BLaER1 treated with 17β-estradiol and CSF1 and Interleukin-3, amounts not matched to agents 10 nM and 100 nM (cell line): Measurements from ENCODE around the gene ISYNA1.

Experiments used
- H3K27ac ChIP-seq, 11 experiments: shearing (Covaris generic); formaldehyde crosslinking; 2 replicates each; pipeline ENCODE4 v1.8.1; 2022
- H3K27me3 ChIP-seq, 11 experiments: shearing (Covaris generic); formaldehyde crosslinking; 2 replicates each; pipeline ENCODE4 v1.8.1; 2022
- H3K36me3 ChIP-seq, 11 experiments: shearing (Covaris generic); formaldehyde crosslinking; 2 replicates each; pipeline ENCODE4 v1.8.1; 2022
- H3K4me1 ChIP-seq, 10 experiments: shearing (Covaris generic); formaldehyde crosslinking; 2 replicates each; pipeline ENCODE4 v1.8.1; 2022
- H3K4me2 ChIP-seq, 11 experiments: shearing (Covaris generic); formaldehyde crosslinking; 2 replicates each; pipeline ENCODE4 v1.8.1; 2022
- H3K4me3 ChIP-seq, 10 experiments: shearing (Covaris generic); formaldehyde crosslinking; 2 replicates each; pipeline ENCODE4 v1.8.1; 2022
- H3K9ac ChIP-seq, 11 experiments: shearing (Covaris generic); formaldehyde crosslinking; 2 replicates each; pipeline ENCODE4 v1.8.1; 2022
- H3K9me3 ChIP-seq, 11 experiments: shearing (Covaris generic); formaldehyde crosslinking; replicated peaks in 1 of 11; 2 replicates each; pipeline ENCODE4 v1.8.1; 2022
- H4K20me1 ChIP-seq, 11 experiments: shearing (Covaris generic); formaldehyde crosslinking; 2 replicates each; pipeline ENCODE4 v1.8.1; 2022
- Cebpa-rat ChIP-seq, 11 experiments: shearing (Covaris generic); IDR thresholded peaks; 2 replicates each; pipeline ENCODE4 v1.8.1; 2022

ISYNA1 gene

GRCh38 chr19:18473706-18474087 is 35.8 kb upstream of the ISYNA1 start:
- TF ChIP-seq Cebpa-rat (IDR thresholded peaks at IDR 0.05): no peak
- peaks cover 50 to 100% (median 70%) of the 10 kb centered on the region in 10 experiments for H3K4me1 ChIP-seq
- peak overlapping the region in 6 of 11 experiments; percentile 94 to 98 (median 96); a peak in 10 of 22 replicates for H3K4me2 ChIP-seq
- H3K27ac ChIP-seq: peak overlapping the region in 10 of 11 experiments; percentile 22 to 99 (median 98); a peak in 16 of 22 replicates
- peak overlapping the region in 3 of 11 experiments; percentile 4 to 65 (median 52); a peak in 3 of 22 replicates for H3K9ac ChIP-seq
- peaks cover 0 to 16% (median 0%) of the 10 kb centered on the region in 11 experiments; a peak in 7 of 22 replicates for H3K9me3 ChIP-seq
- no peak overlapping the region for H3K4me3 ChIP-seq
- no peaks in the 10 kb centered on the region for H3K27me3 ChIP-seq
- peaks cover 15 to 65% (median 33%) of the 10 kb centered on the region in 11 experiments; a peak in 18 of 22 replicates for H4K20me1 ChIP-seq
- peaks cover 15 to 85% (median 43%) of the 10 kb centered on the region in 11 experiments; a peak in 21 of 22 replicates for H3K36me3 ChIP-seq

GRCh38 chr19:18473003-18473705 is 35.2 kb upstream of the ISYNA1 start:
- H3K4me3 ChIP-seq: no peak overlapping the region
- peaks cover 20 to 71% (median 38%) of the 10 kb centered on the region in 11 experiments; a peak in 18 of 22 replicates for H4K20me1 ChIP-seq
- peaks cover 0 to 15% (median 0%) of the 10 kb centered on the region in 11 experiments; a peak in 7 of 22 replicates for H3K9me3 ChIP-seq
- no peaks in the 10 kb centered on the region for H3K27me3 ChIP-seq
- peak overlapping the region in 9 of 11 experiments; percentile 5 to 99 (median 75); a peak in 14 of 22 replicates for H3K27ac ChIP-seq
- peak overlapping the region in 3 of 11 experiments; percentile 39 to 97 (median 96); a peak in 6 of 22 replicates for H3K4me2 ChIP-seq
- peaks cover 17 to 89% (median 43%) of the 10 kb centered on the region in 11 experiments; a peak in 21 of 22 replicates for H3K36me3 ChIP-seq
- no peak for TF ChIP-seq Cebpa-rat (IDR thresholded peaks at IDR 0.05)
- H3K4me1 ChIP-seq: peaks cover 45 to 100% (median 70%) of the 10 kb centered on the region in 10 experiments
- peak overlapping the region in 3 of 11 experiments; percentile 4 to 65 (median 52); a peak in 5 of 22 replicates for H3K9ac ChIP-seq

- peak overlapping the region in 7 of 11 experiments; percentile 19 to 56 (median 42); a peak in 7 of 22 replicates for H3K27ac ChIP-seq
- peaks cover 36 to 87% (median 58%) of the 10 kb centered on the region in 11 experiments for H4K20me1 ChIP-seq
- no peaks in the 10 kb centered on the region for H3K9me3 ChIP-seq
- no peak overlapping the region for H3K4me3 ChIP-seq
- peak overlapping the region in 6 of 11 experiments; percentile 0 to 39 (median 20); a peak in 6 of 22 replicates for H3K9ac ChIP-seq
- peaks cover 22 to 99% (median 62%) of the 10 kb centered on the region in 10 experiments for H3K4me1 ChIP-seq
- H3K27me3 ChIP-seq: no peaks in the 10 kb centered on the region
- H3K4me2 ChIP-seq: peak overlapping the region in 5 of 11 experiments; percentile 33 to 96 (median 68); a peak in 10 of 22 replicates
- TF ChIP-seq Cebpa-rat (IDR thresholded peaks at IDR 0.05): no peak
- H3K36me3 ChIP-seq: peaks cover 17 to 91% (median 39%) of the 10 kb centered on the region in 11 experiments; a peak in 20 of 22 replicates
Observed at GRCh38 chr19:18470787-18471186, 32.9 kb upstream of the ISYNA1 start.

- H3K27me3 ChIP-seq: no peaks in the 10 kb centered on the region
- peak overlapping the region in 6 of 11 experiments; percentile 3 to 96 (median 56); a peak in 10 of 22 replicates for H3K4me2 ChIP-seq
- no peak overlapping the region for H3K4me3 ChIP-seq
- peak overlapping the region in 9 of 11 experiments; percentile 23 to 56 (median 30); a peak in 11 of 22 replicates for H3K27ac ChIP-seq
- no peaks in the 10 kb centered on the region for H3K9me3 ChIP-seq
- no peak for TF ChIP-seq Cebpa-rat (IDR thresholded peaks at IDR 0.05)
- peaks cover 47 to 95% (median 71%) of the 10 kb centered on the region in 11 experiments for H4K20me1 ChIP-seq
- H3K36me3 ChIP-seq: peaks cover 24 to 93% (median 54%) of the 10 kb centered on the region in 11 experiments; a peak in 21 of 22 replicates
- peaks cover 22 to 99% (median 62%) of the 10 kb centered on the region in 10 experiments for H3K4me1 ChIP-seq
- peak overlapping the region in 8 of 11 experiments; percentile 12 to 74 (median 34); a peak in 14 of 22 replicates for H3K9ac ChIP-seq
Observed at GRCh38 chr19:18469069-18469846, 31.3 kb upstream of the ISYNA1 start.

- Histone ChIP-seq H3K9ac (peak overlapping the region in 8 of 11 experiments; percentile 12 to 74 (median 34); a peak in 13 of 22 replicates), H3K4me3 (no peak overlapping the region), H3K36me3 (peaks cover 29 to 93% (median 60%) of the 10 kb centered on the region in 11 experiments; a peak in 21 of 22 replicates), H3K27ac (peak overlapping the region in 8 of 11 experiments; percentile 11 to 56 (median 30); a peak in 10 of 22 replicates), H3K27me3 (no peaks in the 10 kb centered on the region), H4K20me1 (peaks cover 47 to 94% (median 73%) of the 10 kb centered on the region in 11 experiments), H3K4me2 (peak overlapping the region in 6 of 11 experiments; percentile 3 to 96 (median 56); a peak in 7 of 22 replicates), H3K4me1 (peaks cover 30 to 98% (median 62%) of the 10 kb centered on the region in 10 experiments), H3K9me3 (no peaks in the 10 kb centered on the region)
- TF ChIP-seq Cebpa-rat (IDR thresholded peaks at IDR 0.05): no peak
Observed at GRCh38 chr19:18468517-18468916, 30.6 kb upstream of the ISYNA1 start.

GRCh38 chr19:18467978-18468377 is 30.0 kb upstream of the ISYNA1 start:
- Histone ChIP-seq H4K20me1 (peaks cover 49 to 93% (median 73%) of the 10 kb centered on the region in 11 experiments), H3K36me3 (peaks cover 29 to 93% (median 63%) of the 10 kb centered on the region in 11 experiments; a peak in 21 of 22 replicates), H3K27ac (peak overlapping the region in 4 of 11 experiments; percentile 25 to 42 (median 34); a peak in 5 of 22 replicates), H3K27me3 (no peaks in the 10 kb centered on the region), H3K9ac (peak overlapping the region in 2 of 11 experiments; percentile 62 to 74; a peak in 5 of 22 replicates), H3K4me1 (peaks cover 35 to 98% (median 63%) of the 10 kb centered on the region in 10 experiments), H3K4me3 (no peak overlapping the region), H3K9me3 (no peaks in the 10 kb centered on the region), H3K4me2 (peak overlapping the region in 4 of 11 experiments; percentile 15 to 96 (median 72); a peak in 6 of 22 replicates)
- no peak for TF ChIP-seq Cebpa-rat (IDR thresholded peaks at IDR 0.05)

GRCh38 chr19:18466354-18466753 is 28.4 kb upstream of the ISYNA1 start:
- Histone ChIP-seq H3K36me3 (peaks cover 24 to 93% (median 58%) of the 10 kb centered on the region in 11 experiments; a peak in 21 of 22 replicates), H3K27ac (no peak overlapping the region), H3K4me2 (peak overlapping the region in 3 of 11 experiments; percentile 65; a peak in 5 of 22 replicates), H3K9ac (peak overlapping the region in 2 of 11 experiments; percentile 15 to 60; a peak in 2 of 22 replicates), H3K9me3 (no peaks in the 10 kb centered on the region), H3K4me3 (no peak overlapping the region), H3K27me3 (no peaks in the 10 kb centered on the region), H4K20me1 (peaks cover 53 to 96% (median 82%) of the 10 kb centered on the region in 11 experiments), H3K4me1 (peaks cover 51 to 94% (median 79%) of the 10 kb centered on the region in 10 experiments)
- no peak for TF ChIP-seq Cebpa-rat (IDR thresholded peaks at IDR 0.05)

GRCh38 chr19:18465964-18466339 is 28.0 kb upstream of the ISYNA1 start:
- Histone ChIP-seq H3K4me3 (no peak overlapping the region), H3K4me1 (peaks cover 55 to 94% (median 82%) of the 10 kb centered on the region in 10 experiments), H3K9me3 (no peaks in the 10 kb centered on the region), H3K9ac (peak overlapping the region in 1 of 11 experiments; percentile 60; a peak in 1 of 22 replicates), H3K27ac (no peak overlapping the region), H3K27me3 (no peaks in the 10 kb centered on the region), H3K36me3 (peaks cover 24 to 93% (median 58%) of the 10 kb centered on the region in 11 experiments), H3K4me2 (peak overlapping the region in 6 of 11 experiments; percentile 57 to 74 (median 65); a peak in 5 of 22 replicates), H4K20me1 (peaks cover 57 to 97% (median 84%) of the 10 kb centered on the region in 11 experiments)
- no peak for TF ChIP-seq Cebpa-rat (IDR thresholded peaks at IDR 0.05)
